T-helper 22 cell (primary cell): ENCODE results near the gene MACROH2A1.
"Not testable (repeated sequence)": the region's sequence is repeated elsewhere in the genome, so short reads cannot be mapped to it uniquely, and the experiment has no call there.

Experiments used
- DNase-seq: peaks from one replicate; pipeline ENCODE4 v3.0.0-alpha.2; 2020; ENCODE audit warnings: low read depth

The MACROH2A1 gene

GRCh38 chr5:135376961-135377624 is 21.9 kb downstream of the MACROH2A1 start:
- no peak for DNase-seq

- DNase-seq = no peak
Measured at GRCh38 chr5:135375040-135375793, 23.8 kb downstream of the MACROH2A1 start.

GRCh38 chr5:135373736-135374515 is 25.1 kb downstream of the MACROH2A1 start:
- DNase-seq = no peak

- DNase-seq = no peak
Measured at GRCh38 chr5:135372654-135373381, 26.2 kb downstream of the MACROH2A1 start.

GRCh38 chr5:135371622-135372232 is 27.3 kb downstream of the MACROH2A1 start:
- DNase-seq = no peak

GRCh38 chr5:135369952-135370351 is 29.1 kb downstream of the MACROH2A1 start:
- DNase-seq = no peak

- no peak for DNase-seq
Measured at GRCh38 chr5:135367554-135367953, 31.5 kb downstream of the MACROH2A1 start.

- DNase-seq = no peak
Measured at GRCh38 chr5:135367076-135367475, 32.0 kb downstream of the MACROH2A1 start.

GRCh38 chr5:135365281-135365680 is 33.8 kb downstream of the MACROH2A1 start:
- DNase-seq = no peak

GRCh38 chr5:135364421-135365262 is 34.4 kb downstream of the MACROH2A1 start:
- DNase-seq = no peak

GRCh38 chr5:135363342-135363741 is 35.7 kb downstream of the MACROH2A1 start:
- DNase-seq = not testable (repeated sequence)

- DNase-seq = no peak
Measured at GRCh38 chr5:135362102-135362501, 36.9 kb downstream of the MACROH2A1 start.

- DNase-seq = no peak
Measured at GRCh38 chr5:135360278-135361274, 38.5 kb downstream of the MACROH2A1 start.

GRCh38 chr5:135359374-135360165 is 39.5 kb downstream of the MACROH2A1 start:
- DNase-seq = no peak

- no peak for DNase-seq
Measured at GRCh38 chr5:135357685-135358084, 41.3 kb downstream of the MACROH2A1 start.

GRCh38 chr5:135356522-135357318 is 42.3 kb downstream of the MACROH2A1 start:
- no peak for DNase-seq

GRCh38 chr5:135355169-135355568 is 43.9 kb downstream of the MACROH2A1 start:
- no peak for DNase-seq
